Activated CD4-positive, alpha-beta T cell treated with anti-CD3 and anti-CD28 coated beads, Interleukin-2, amount 50 U/mL, for 48 hours (primary cell): ENCODE results near the gene PLEKHN1.
A peak's percentile ranks its signal among the peaks of the same experiment; 100 is the strongest.

Source experiments
- DNase-seq, 2 experiments: peaks; one replicate each; pipeline ENCODE4 v3.0.0-alpha.2; 2020

Gene PLEKHN1

DNA sequence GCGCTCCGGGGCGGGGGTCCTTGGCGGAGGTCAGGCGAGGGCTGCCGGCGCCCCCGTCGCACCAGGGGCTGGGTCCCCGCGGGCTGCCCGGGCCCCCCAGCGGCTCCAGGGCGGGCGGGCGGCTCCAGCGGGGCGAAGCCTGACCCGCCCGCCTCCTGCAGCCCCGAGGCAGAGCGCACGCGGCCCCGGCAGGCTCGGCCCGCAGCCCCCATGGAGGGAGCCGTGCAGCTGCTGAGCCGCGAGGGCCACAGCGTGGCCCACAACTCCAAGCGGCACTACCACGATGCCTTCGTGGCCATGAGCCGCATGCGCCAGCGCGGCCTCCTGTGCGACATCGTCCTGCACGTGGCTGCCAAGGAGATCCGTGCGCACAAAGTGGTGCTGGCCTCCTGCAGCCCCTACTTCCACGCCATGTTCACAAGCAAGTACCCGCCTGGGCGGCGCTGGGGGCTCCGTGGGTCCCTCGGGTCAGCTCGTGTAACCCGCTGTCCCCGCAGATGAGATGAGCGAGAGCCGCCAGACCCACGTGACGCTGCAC is 5.1 kb upstream of the PLEKHN1 start:
- DNase-seq = no peak

DNA sequence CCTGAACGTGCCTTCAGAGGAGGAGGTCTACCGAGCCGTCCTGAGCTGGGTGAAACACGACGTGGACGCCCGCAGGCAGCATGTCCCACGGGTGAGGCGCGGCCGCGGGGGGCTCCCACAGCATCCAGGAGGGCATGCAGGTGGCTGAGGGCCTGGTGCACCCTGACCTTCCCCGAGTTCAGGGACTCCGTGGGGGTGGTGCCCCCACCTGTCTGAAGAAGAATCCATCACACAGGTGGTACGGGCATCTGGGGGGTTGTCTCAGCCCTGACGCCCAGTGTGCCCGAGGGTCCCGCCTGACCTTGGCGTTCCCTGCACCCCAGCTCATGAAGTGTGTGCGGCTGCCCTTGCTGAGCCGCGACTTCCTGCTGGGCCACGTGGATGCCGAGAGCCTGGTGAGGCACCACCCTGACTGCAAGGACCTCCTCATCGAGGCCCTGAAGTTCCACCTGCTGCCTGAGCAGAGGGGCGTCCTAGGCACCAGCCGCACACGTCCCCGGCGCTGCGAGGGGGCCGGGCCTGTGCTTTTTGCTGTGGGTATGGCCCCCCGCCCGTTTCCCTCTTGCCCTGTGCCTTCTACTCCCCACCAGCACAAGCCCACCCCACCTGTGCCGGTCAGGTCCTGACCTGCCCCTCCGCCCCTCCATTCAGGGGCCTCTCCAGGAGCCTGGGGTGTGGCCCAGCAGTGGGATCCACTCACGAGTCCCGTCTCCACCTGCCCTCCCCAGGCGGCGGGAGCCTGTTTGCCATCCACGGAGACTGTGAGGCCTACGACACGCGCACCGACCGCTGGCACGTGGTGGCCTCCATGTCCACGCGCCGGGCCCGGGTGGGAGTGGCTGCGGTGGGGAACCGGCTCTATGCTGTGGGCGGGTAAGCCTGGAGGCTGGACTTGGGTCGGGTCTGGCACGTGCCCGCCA is 3.6 kb upstream of the PLEKHN1 start:
- no peak for DNase-seq

DNA sequence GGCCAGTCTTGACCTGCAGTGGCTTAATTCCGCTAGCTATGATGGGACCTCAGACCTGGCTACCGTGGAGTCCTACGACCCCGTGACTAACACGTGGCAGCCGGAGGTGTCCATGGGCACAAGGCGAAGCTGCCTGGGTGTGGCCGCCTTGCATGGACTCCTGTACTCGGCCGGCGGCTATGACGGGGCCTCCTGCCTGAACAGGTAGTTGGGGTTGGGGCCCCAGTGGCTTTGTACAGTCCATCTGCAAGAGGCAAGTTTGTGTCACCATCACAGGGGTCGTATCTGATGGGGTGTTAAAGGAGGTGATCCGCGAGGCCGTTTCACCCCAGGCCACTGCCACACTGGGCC is 3.0 kb upstream of the PLEKHN1 start:
- DNase-seq = no peak

DNA sequence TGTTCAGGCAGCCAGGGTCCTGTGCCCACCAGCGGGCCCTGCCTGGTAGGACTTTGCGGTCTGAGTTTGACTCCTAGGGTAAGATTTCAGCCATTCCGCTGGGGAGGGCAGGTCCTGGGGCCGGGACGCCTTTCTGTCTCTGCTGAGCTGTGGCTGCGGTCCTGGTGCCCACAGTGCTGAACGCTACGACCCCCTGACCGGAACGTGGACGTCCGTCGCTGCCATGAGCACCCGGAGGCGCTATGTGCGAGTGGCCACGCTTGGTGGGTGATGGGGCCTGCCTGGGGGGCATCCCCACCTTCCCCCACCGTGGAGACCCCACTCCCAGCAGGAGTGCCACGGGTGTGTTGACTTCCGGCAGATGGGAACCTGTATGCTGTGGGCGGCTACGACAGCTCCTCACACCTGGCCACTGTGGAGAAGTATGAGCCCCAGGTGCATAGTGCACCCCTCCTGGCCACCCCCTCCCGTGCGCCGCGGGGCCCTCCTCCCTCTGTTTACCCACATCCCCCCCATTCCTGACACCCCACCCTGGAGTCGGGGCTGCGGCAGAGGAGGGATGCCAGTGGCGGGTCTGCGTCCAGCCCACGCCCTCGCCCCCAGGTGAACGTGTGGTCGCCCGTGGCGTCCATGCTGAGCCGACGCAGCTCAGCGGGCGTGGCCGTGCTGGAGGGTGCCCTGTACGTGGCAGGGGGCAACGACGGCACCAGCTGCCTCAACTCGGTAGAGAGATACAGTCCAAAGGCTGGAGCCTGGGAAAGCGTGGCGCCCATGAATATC is 2.3 kb upstream of the PLEKHN1 start:
- no peak for DNase-seq

DNA sequence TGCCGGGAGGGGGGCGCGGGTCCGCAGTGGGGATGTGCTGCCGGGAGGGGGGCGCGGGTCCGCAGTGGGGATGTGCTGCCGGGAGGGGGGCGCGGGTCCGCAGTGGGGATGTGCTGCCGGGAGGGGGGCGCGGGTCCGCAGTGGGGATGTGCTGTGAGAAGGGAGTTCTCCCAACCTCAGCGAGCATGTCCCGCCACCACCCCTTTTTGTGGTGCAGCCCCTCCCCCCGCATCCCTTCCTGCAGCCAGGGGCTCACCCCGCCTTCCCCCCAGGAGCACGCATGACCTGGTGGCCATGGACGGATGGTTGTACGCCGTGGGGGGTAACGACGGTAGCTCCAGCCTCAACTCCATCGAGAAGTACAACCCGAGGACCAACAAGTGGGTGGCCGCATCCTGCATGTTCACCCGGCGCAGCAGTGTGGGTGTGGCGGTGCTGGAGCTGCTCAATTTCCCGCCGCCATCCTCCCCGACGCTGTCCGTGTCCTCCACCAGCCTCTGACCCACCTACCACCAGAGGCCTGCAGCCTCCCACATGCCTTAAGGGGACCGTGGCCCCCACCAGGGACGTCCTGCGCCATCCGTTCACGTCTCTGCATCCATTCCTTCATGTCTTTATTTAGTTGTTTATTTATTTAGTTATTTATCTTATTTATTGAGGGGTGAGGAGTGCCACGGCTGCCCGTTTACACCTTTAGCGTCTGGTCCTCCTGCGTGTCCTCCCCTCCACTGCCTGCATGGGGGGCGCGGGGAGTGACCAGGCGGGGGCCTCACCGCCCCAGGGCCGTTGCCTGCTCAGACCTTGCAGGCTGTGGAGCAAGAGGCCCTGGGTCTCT is 1.4 kb upstream of the PLEKHN1 start:
- no peak for DNase-seq

DNA sequence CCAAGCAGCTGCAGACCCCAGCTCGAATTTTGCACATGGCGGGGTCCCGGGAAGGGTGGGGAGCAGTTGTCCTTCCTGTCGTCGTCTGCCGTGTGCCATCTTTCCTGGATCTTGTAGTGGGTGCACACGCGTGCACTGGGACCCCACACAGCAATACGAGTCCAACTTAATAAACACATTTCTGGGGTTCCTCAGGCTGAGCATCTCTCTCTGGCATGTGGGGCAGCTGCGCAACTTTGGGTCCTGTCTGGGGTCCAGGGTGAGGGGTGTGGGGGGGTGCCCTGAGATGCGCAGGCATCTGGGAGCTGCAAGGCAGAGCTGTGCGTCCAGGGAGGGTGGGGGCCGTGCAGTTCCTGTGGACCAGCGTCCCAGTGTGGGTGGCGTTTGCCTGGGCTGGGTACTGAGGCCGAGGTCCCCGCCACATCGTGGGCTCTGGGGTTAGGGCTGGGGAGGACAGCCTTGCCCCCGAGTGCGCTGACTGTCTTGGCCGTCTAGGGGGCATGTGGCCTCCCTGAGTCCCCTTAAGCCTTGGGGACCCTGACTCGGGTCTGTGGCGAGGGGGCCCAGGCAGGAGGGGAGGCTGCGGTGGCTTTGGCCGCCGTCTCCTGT is 652 bp upstream of the PLEKHN1 start:
- no peak for DNase-seq

DNA sequence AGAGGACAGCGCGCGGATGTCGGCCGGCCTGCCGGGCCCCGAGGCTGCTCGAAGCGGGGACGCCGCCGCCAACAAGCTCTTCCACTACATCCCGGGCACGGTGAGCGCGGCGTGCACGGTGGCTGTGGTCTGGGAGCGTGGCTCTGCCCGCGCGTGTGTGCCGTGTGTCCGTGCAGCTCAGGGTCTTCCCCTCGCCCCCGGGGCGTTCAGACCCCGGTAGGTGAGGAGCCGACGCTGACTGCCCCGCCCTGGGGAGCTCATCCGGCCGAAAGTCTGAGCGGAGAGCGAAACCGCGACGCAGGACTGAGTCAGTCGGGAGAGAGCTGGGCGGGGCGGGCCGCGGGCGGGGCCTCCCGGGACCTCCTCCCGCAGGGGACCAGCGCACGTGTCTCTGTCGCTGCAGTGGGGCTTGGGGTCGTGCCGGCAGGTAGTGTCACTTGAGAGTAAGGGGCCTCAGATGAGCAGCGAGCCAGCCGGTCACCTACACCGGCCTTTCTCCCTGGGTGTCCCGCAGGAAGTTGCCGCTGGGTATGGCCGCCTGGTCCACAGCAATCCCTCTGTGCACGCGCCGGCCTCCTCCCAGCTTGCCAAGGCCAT is 520 bp downstream of the PLEKHN1 start:
- peak; percentile 90 to 91 for DNase-seq

DNA sequence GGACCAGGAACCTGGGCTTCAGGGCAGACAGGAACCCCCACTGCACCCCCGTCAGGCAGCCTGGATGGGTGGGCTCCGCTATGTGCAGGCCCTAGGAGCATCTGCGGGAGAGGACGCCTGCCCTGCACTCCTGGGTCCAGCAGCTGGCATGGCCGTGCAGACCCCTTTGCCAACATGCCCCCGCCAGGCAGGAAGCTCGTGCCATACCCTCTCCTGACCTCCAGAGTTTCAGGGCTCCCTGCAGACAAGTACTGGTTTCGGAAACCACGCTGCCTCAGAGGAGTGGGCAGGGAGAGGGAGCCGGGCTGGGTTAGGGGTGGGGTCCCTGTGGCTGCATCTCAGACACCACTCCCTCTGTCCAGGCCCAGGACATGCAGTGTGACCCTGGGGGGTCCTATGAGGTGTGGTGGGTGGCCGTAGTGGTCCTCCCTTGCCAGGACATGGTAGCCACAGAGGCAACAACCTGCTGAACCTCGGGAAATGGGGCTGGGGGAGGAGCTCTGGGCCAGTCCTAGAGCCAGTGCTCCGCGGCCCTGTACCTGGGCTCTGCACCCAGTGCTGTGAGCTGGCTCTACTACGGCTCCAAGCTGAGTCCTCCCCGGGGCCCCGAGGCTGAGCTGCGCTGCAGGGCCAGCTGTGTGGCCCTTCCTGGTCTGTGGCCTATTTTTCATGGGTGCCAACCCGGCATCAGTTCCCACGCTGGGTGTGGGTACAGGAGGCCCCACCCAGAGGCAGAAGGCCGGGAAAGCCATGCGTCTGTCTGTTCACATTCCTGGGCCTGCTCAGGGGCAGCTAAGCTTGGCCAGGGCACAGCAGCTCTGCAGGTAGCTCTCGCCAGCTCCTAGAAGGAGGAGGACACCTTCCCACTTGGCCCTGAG is 1.4 kb downstream of the PLEKHN1 start:
- DNase-seq = no peak

DNA sequence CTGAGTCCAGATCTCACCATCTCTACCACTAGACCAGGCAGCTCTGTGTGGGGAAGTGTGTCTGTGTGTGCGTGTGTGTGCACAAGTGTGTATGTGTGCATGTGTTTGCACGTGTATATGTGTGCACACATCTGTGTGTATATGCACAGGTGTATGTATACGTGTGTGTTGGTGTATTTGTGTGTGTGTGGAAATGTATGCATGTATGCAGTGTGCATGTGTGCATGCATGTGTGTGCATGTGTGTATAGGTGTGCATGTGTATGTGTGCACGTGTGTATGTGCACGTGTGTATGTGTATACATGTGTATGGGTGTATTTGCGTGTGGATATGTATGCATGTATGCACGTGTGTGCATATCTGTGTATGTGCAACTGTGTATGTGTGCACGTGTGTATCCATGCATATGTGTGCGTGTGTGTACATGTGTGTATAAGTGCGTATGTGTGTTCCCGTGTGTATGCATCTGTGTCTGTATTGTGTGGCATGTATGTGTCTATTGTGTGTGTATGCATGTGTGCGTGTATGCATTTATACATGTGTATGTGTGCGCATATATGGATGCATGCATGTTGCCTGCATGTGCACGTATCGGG is 3.1 kb downstream of the PLEKHN1 start:
- DNase-seq = no peak

DNA sequence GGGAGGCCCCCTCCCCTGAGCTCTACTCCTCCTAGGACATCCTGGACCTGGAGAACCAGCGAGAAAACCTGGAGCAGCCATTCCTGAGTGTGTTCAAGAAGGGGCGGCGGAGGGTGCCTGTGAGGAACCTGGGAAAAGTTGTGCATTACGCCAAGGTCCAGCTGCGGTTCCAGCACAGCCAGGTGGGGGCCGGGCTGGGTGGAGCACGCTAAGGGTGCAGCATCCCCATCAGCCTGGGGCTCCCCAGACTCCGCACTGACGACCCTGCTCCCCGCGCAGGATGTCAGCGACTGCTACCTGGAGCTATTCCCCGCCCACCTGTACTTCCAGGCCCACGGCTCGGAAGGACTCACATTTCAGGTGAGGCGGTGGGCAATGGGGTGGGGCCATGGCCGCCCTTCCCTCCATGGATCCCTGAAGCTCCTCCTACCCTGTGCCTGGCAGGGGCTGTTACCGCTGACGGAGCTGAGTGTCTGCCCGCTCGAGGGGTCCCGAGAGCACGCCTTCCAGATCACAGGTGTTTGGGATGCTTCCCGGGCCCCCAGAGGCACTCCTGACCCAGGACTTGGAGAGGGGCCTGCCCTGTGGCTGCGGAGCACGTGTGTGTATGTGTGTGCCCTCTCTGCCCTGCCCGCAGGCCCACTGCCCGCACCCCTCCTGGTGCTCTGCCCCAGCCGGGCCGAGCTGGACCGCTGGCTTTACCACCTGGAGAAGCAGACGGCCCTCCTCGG is 4.1 kb downstream of the PLEKHN1 start:
- DNase-seq = no peak

DNA sequence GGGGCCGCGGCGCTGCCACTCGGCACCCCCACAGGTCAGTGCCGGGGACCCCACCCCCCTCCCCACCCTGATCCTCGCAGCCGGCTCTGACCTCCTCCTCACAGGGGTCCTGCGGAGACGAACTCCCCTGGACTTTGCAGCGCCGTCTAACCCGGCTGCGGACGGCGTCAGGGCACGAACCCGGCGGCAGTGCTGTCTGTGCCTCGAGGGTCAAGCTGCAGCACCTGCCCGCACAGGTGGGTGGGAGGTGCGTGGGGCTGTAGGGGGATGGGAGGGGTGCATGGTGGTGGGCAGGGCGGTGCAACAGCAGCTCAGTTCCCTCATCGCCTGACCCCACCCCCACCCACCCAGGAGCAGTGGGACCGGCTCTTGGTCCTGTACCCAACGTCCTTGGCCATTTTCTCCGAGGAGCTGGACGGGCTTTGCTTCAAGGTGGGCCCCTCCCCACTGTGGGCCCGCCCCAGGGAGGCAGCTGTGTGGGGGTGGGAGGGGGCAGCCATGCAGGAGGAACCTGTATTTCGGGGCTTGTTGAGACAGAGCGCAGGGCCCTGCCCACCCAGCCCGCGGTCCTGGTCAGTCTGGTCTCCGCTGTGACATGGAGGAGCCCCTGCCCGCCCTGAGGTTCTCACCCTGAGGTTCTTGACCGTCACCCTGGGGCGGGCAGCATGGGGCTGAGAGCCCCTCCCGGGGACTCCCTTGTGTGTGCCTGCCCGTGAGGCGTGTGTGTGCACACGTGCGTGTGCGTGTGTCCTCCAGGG is 4.9 kb downstream of the PLEKHN1 start:
- DNase-seq = no peak

DNA sequence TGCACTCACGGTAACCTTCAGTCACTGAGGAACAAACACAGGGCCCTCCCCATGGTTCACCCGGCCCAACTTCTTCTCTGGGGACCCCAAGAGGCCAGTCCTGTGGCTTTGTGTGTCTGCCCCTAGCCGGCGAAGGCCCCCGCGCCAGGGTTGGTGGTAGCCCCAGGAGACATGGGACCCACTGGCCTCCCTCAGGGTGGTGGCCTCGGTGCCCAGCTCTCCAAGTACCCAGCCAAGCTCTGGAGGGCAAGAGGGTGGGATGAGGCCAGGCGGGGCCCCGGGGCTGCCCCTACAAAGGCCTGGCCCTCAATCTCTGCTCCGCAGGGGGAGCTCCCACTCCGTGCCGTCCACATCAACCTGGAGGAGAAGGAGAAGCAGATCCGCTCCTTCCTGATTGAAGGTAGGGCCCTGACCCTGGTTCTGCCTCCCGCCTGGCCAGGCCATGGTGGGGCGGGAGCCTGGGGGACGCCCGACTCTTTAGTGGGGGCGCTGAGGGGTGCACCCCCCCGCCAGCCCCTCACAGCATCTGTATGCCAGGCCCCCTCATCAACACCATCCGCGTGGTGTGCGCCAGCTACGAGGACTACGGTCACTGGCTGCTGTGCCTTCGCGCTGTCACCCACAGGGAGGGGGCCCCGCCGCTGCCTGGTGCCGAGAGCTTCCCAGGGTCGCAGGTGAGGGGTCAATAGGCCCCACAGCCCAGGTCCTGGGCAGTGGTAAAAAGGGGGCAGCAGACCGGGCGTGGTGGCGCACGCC is 5.6 kb downstream of the PLEKHN1 start:
- no peak for DNase-seq

DNA sequence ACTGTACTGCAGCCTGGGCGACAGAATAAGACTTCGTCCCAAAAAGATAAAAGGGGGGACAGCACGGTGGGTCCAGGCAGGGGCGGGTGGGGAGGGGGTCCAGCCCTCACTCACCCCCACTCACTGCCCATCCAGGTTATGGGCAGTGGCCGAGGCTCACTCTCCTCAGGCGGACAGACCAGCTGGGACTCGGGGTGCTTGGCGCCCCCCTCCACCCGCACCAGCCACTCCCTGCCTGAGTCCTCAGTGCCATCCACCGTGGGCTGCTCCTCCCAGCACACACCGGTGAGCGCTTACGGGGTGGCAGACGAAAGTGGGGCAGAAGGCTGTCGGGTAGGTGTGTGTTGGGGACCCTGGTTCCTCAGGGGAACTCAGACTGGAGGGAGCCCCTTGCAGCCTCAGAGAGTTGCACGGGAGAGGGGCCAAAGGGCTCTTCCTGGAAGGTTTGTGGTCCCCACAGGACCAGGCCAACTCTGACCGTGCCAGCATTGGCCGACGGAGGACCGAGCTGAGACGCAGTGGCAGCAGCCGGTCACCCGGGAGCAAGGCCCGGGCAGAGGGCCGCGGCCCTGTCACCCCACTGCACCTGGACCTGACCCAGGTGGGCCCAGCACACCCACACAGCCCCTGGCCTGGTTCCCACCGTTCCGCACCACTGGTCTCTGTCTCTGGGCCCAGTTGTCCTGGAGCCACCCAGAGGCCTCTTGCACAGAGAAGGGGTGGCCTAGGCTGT is 6.6 kb downstream of the PLEKHN1 start:
- no peak for DNase-seq

DNA sequence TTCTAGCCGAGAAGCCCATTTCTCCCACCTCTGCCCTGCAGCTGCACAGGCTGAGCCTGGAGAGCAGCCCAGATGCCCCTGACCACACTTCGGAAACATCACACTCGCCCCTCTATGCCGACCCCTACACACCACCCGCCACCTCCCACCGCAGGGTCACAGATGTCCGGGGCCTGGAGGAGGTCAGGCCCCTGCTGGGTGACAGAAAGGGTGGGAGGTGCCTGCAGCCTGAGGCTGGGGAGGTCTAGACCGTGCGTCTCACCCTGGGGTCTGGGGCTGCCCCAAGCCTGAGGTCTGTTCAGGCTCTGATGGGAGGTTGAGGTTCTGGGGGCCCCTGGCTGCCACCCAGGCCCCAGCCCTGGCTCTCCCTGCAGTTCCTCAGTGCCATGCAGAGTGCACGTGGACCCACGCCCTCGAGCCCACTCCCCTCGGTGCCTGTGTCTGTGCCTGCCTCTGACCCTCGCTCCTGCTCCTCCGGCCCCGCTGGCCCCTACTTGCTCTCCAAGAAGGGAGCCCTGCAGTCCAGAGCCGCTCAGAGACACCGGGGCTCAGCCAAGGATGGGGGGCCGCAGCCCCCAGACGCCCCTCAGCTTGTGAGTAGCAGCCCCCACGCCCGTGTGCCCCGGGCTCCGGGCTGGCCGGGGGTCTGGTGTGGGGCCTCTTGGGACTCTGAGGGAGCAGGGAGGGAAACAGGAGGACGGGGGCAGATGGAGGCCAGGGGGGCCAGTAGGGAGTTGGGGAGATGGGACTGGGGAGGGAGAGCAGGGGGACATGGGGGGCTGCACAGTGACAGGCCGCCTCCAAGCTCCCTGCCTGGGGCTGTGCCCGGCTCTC is 7.4 kb downstream of the PLEKHN1 start:
- no peak for DNase-seq

DNA sequence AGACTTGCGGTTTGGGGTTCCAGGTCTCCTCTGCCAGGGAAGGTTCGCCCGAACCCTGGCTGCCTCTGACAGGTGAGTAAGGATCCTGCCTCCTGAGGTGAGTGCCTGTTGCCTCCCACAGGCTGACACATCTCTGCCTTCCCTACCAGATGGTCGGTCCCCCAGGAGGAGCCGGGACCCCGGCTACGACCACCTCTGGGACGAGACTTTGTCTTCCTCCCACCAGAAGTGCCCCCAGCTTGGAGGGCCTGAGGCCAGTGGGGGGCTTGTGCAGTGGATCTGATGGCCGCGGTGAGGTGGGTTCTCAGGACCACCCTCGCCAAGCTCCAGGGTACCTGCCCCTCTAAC is 8.0 kb downstream of the PLEKHN1 start:
- DNase-seq = no peak

DNA sequence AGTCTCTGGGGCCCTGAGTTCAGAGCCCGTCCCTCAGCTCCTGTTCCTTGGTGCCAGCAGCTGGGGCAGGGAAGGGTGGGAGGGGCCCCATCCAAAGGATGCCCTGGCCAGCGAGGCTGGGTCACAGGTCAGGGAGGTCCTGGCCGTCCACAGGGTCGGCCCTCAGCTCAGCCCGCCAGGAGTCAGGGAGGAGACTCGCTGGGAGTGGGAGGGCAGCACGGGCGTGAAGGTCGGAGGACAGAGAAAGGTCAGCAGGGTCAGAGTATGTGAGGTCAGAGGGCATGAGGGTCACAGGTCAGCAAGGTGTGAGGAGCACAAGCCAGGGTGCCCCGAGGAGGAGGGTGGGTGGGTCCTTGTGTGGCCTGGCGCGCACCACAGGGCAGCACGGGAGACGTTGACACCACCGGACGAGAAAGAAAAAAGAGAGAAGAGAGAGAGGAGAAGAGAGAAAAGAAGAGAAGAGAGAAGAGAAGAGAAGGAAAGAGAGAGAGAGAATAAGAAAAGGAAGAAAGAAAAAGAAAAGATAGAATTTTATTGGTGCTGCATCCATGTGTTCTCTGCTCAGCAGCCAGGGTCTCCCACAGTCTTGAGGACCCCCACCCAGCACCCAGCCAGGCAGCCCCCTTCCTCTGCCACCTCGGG is 8.5 kb downstream of the PLEKHN1 start:
- no peak for DNase-seq
